ENCODE data around the gene UQCRH. TPM values are rescaled to one million over a fixed set of nuclear protein-coding genes. Genes with fewer than 3 reads are reported as not detected.

Gene UQCRH
- total and polyA plus RNA-seq, 2 of the 13 experiments (the other 11 are each of a cell fraction or from before 2014, with no cell fraction given): 548 to 556 TPM

DNA sequence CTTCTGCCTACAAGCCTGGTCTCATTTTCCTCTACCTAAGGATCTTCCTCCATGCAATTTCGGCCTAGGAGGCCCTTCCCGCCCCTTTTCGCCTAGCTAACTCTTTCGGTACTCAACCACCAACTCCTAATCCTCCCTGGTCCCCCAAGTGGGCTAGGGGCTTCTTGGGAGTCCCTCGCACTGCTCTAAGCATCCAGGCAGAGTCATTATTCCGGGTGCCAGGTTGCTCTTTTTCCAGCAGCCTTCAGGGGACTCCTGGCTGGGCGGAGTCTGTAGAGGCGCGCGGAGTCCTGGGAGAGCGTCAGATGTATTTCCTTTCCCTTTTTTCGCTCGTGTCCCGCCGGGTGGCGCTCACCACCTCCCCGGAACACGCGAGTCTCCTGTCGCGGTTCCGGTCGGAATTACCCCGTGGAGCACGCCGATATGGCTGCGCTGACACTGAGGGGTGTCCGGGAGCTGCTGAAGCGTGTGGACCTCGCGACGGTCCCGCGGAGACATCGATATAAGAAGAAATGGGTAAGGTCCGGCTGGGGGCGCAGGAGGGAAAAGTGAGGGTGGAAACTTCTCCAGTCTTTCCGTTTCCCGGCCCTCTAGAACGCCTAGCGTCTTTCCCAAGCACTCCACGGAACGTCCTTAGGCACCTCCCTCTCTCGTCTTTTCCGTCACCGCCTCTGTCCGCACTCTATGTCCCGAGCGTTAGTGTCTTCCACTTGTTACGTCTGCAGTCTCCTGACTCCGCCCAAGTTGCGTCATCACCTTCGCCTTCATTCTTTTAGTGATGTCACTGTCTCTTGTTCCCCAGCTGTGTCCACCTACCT, 37.1 kb downstream of the UQCRH start, which contains the start of gene NSUN4 (continued):
- TF ChIP-seq, protein P1, sequence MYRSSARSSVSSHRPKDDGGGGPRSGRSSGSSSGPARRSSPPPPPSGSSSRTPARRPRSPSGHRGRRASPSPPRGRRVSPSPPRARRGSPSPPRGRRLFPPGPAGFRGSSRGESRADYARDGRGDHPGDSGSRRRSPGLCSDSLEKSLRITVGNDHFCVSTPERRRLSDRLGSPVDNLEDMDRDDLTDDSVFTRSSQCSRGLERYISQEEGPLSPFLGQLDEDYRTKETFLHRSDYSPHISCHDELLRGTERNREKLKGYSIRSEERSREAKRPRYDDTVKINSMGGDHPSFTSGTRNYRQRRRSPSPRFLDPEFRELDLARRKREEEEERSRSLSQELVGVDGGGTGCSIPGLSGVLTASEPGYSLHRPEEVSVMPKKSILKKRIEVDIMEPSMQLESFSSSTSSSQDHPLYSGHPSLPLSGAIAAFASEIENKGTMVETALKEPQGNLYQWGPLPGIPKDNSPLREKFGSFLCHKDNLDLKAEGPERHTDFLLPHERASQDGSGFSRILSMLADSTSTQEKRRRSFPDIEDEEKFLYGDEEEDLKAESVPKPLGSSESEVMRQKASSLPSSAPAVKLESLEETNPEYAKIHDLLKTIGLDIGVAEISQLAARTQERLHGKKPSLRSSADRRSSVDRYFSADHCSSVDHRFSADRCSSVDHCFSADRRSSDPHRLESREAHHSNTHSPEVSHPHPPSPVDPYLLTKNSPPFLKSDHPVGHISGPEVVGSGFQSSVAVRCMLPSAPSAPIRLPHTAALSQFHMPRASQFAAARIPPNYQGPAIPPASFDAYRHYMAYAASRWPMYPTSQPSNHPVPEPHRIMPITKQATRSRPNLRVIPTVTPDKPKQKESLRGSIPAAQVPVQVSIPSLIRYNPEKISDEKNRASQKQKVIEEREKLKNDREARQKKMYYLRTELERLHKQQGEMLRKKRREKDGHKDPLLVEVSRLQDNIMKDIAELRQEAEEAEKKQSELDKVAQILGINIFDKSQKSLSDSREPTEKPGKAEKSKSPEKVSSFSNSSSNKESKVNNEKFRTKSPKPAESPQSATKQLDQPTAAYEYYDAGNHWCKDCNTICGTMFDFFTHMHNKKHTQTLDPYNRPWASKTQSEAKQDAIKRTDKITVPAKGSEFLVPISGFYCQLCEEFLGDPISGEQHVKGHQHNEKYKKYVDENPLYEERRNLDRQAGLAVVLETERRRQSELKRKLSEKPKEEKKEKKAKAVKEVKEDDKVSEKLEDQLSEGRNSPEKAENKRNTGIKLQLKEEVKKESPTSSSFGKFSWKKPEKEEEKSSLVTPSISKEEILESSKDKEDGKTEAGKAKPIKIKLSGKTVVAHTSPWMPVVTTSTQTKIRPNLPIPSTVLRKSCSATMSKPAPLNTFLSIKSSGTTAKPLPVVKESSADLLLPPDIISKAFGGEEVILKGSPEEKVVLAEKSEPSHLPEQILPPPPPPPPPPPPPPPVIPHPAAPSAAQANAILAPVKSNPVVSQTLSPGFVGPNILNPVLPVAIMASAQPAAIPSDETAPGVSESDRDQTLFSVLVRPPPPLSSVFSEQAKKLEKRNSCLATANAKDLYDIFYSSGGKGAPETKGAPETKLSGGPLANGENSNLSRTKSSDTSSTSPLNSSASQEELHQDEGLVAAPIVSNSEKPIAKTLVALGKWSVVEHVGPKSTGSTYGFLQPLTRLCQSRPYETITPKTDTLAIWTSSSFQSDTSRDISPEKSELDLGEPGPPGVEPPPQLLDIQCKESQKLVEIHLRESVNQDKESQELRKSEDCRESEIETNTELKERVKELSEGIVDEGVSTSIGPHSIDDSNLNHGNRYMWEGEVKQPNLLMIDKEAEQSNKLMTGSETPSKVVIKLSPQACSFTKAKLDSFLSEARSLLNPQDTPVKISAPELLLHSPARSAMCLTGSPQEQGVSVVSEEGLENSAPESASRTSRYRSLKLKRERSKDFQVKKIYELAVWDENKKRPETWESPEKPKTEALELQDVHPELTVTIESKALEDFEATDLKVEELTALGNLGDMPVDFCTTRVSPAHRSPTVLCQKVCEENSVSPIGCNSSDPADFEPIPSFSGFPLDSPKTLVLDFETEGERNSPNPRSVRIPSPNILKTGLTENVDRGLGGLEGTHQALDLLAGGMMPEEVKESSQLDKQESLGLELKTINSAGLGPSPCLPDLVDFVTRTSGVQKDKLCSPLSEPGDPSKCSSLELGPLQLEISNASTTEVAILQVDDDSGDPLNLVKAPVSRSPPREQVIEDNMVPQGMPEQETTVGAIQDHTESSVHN (CRISPR knock-in tag; IDR thresholded peaks at IDR 0.05): no peak
- TF ChIP-seq RCOR2 (CRISPR knock-in tag; IDR thresholded peaks at IDR 0.05): no peak
- TF ChIP-seq ISL2 (CRISPR knock-in tag; IDR thresholded peaks at IDR 0.05): peak; percentile 75
- no peak for TF ChIP-seq DPF2 (CRISPR knock-in tag; IDR thresholded peaks at IDR 0.05; ENCODE audit: borderline replicate concordance, low read depth)
- peak; percentile 35; the same call in 1 of the 2 replicates for TF ChIP-seq PAX8 (CRISPR knock-in tag; IDR thresholded peaks at IDR 0.05; ENCODE audit: borderline replicate concordance)
- TF ChIP-seq ZFYVE20 (CRISPR knock-in tag; IDR thresholded peaks at IDR 0.05; ENCODE audit: borderline replicate concordance, low read depth): no peak
- TF ChIP-seq, protein P2, sequence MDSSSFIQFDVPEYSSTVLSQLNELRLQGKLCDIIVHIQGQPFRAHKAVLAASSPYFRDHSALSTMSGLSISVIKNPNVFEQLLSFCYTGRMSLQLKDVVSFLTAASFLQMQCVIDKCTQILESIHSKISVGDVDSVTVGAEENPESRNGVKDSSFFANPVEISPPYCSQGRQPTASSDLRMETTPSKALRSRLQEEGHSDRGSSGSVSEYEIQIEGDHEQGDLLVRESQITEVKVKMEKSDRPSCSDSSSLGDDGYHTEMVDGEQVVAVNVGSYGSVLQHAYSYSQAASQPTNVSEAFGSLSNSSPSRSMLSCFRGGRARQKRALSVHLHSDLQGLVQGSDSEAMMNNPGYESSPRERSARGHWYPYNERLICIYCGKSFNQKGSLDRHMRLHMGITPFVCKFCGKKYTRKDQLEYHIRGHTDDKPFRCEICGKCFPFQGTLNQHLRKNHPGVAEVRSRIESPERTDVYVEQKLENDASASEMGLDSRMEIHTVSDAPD (CRISPR knock-in tag; IDR thresholded peaks at IDR 0.05): 0 out of 2 replicates have a peak, but pooled peaks have one; percentile 24
- TF ChIP-seq SMC3 (IDR thresholded peaks at IDR 0.05; ENCODE audit: low read length): no peak
- TF ChIP-seq, protein P3, sequence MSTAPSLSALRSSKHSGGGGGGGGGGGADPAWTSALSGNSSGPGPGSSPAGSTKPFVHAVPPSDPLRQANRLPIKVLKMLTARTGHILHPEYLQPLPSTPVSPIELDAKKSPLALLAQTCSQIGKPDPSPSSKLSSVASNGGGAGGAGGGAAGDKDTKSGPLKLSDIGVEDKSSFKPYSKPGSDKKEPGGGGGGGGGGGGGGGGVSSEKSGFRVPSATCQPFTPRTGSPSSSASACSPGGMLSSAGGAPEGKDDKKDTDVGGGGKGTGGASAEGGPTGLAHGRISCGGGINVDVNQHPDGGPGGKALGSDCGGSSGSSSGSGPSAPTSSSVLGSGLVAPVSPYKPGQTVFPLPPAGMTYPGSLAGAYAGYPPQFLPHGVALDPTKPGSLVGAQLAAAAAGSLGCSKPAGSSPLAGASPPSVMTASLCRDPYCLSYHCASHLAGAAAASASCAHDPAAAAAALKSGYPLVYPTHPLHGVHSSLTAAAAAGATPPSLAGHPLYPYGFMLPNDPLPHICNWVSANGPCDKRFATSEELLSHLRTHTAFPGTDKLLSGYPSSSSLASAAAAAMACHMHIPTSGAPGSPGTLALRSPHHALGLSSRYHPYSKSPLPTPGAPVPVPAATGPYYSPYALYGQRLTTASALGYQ (CRISPR knock-in tag; IDR thresholded peaks at IDR 0.05): peak; percentile 60
- TF ChIP-seq, protein P4, sequence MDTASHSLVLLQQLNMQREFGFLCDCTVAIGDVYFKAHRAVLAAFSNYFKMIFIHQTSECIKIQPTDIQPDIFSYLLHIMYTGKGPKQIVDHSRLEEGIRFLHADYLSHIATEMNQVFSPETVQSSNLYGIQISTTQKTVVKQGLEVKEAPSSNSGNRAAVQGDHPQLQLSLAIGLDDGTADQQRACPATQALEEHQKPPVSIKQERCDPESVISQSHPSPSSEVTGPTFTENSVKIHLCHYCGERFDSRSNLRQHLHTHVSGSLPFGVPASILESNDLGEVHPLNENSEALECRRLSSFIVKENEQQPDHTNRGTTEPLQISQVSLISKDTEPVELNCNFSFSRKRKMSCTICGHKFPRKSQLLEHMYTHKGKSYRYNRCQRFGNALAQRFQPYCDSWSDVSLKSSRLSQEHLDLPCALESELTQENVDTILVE (CRISPR knock-in tag; IDR thresholded peaks at IDR 0.05): peak; percentile 87; the same call in 1 of the 2 replicates
- TF ChIP-seq NCOA5 (CRISPR knock-in tag; IDR thresholded peaks at IDR 0.05): peak; percentile 29; the same call in 1 of the 2 replicates
- no peak for TF ChIP-seq IKZF1 (IDR thresholded peaks at IDR 0.05)
- TF ChIP-seq ZNF138 (CRISPR knock-in tag; IDR thresholded peaks at IDR 0.05; ENCODE audit: low read depth): no peak
- TF ChIP-seq SMAD9 (CRISPR knock-in tag; IDR thresholded peaks at IDR 0.05): no peak
- TF ChIP-seq YY1 (IDR thresholded peaks at IDR 0.05; ENCODE audit: insufficient read depth, insufficient replicate concordance, low read depth, low read length): peak; percentile 94
- no peak for TF ChIP-seq ZNF180 (CRISPR knock-in tag; IDR thresholded peaks at IDR 0.05; ENCODE audit: borderline replicate concordance, low read depth)
- TF ChIP-seq KDM1A (CRISPR knock-in tag; IDR thresholded peaks at IDR 0.05): no peak

Measured in HepG2 (cell line).